ENCODE measurements around the gene ERFL. TPM values are rescaled to one million over a fixed set of nuclear protein-coding genes. Genes with fewer than 3 reads are reported as not detected.

ERFL gene
- total and polyA plus RNA-seq, 2 of the 4 experiments (the other 2 are of a cell fraction) = not detected

DNA sequence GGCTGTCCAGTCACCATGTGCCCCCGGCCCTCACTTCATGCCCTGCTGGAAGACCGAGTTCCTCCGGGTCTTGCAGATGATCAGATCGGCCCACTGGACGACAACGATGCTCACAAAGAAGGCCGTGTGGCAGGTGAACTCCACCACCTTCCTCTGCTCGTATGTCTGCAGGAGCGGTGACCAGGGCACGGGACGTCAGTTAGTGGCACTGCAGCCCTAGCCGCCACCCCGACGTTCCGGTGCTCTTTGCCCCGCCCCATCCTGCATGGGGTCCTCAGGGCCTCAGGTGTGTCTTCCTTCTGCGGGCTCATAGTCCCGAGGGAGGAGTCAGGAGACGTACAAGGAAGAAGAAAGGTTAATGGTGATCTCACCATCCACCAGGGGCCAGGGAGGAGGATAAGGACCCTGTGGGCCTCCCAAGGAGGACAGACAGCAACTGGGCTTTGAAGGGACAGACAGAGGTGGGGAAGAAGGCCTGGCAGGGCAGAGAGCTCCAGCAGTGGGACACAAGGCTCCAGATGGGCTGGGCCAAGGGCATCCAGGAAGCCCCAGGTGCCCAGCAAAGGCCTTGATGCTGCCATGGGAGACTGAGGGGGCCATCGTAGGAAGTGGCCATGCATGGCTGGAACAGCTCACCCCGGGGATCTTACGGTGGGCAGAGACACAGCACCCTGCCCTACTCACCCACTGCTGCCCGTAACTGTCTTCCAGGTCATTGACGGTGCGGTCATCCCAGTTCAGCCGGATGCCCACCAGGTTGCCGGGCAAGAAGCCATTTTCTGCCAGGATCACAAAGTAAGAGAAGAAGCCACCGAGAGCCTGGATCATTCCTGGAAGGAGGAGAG lies 40.7 kb upstream of the ERFL start:
- intact Hi-C loops (cut with micrococcal nuclease) (no loop called here), dilution Hi-C loops (cut with HindIII; ENCODE audit: low sequenced_read_pairs, unreplicated experiment) (no loop called here), in situ Hi-C loops (cut with MboI; ENCODE audit: low sequenced_read_pairs) (no loop called here)
- Histone ChIP-seq H3K36me3 (ENCODE audit: control insufficient read depth, insufficient read depth, low read length) (no peaks in the 10 kb centered on the region), H3K9me1 (ENCODE audit: insufficient read depth, low read length) (no peaks in the 10 kb centered on the region), H3K4ac (ENCODE audit: low read depth, low read length) (no peak overlapping the region), H3K9ac (ENCODE audit: low read depth, low read length) (no peak overlapping the region), H3K79me1 (ENCODE audit: low read depth in 1 of 2, low read length in 2 of 2) (no peaks in the 10 kb centered on the region), H2BK120ac (ENCODE audit: low read depth, low read length) (no peak overlapping the region), H4K91ac (ENCODE audit: insufficient read depth, low read depth, low read length) (no peak overlapping the region), H2BK5ac (ENCODE audit: low read depth, low read length, poor library complexity, severe bottlenecking) (no peak overlapping the region), H3K4me1 (ENCODE audit: control insufficient read depth, insufficient read depth, low read length) (no peaks in the 10 kb centered on the region), H4K5ac (ENCODE audit: low read depth, low read length) (no peak overlapping the region), H2AK5ac (ENCODE audit: low read depth, low read length) (no peak overlapping the region), H4K20me1 (ENCODE audit: insufficient read depth, low read length) (no peaks in the 10 kb centered on the region), H3K27ac (ENCODE audit: insufficient read depth, low read length) (no peak overlapping the region), H3K18ac (ENCODE audit: low read depth, low read length) (no peak overlapping the region), H2AK9ac (replicated peaks; ENCODE audit: low read depth, low read length, poor library complexity) (no peak overlapping the region), H2BK20ac (ENCODE audit: low read depth, low read length) (no peak overlapping the region), H3K9me3 (ENCODE audit: control insufficient read depth, insufficient read depth, low read length) (no peaks in the 10 kb centered on the region), H3K23ac (ENCODE audit: low read depth, low read length) (no peak overlapping the region), H3K27me3 (ENCODE audit: control insufficient read depth, insufficient read depth, low read length) (peaks cover 29% of the 10 kb centered on the region), H3K56ac (ENCODE audit: extremely low read depth, insufficient read depth, low read length) (no peak overlapping the region), H2BK15ac (ENCODE audit: low read depth, low read length) (no peak overlapping the region), H4K8ac (ENCODE audit: low read depth in 2 of 2, low read length in 2 of 2) (no peak overlapping the region), H3K14ac (replicated peaks; ENCODE audit: low read depth, low read length) (no peak overlapping the region), H2AFZ (replicated peaks; ENCODE audit: low read length, poor library complexity) (no peak overlapping the region), H3K4me3 (ENCODE audit: insufficient read depth, low read depth, low read length) (no peak overlapping the region), H3K4me2 (ENCODE audit: low read depth, low read length) (no peak overlapping the region)
- no peak for DNase-seq
- WGBS, 2 experiments (ENCODE audit: extremely low coverage in 2 of 2, insufficient read length in 1 of 2) = 77% methylated on average over 15 of the region's 28 CpGs; no CpG with 5 or more reads in 1 of the 2 experiments
- no peak for TF ChIP-seq NFE2L2 (IDR thresholded peaks at IDR 0.05; ENCODE audit: low read depth, low read length)
- ChIA-PET CTCF (no interaction called here), POLR2A (ENCODE audit: unreplicated experiment) (interaction anchor here (0.7 kb wide), 1 partner anchor 9 kb away, joined by 4 read pairs; no protein-coding TSS in a partner anchor)
- ATAC-seq (ENCODE audit: low read depth) = no peak
- BruUV-seq (replicated peaks) = no TSS peak

All from IMR-90 (cell line).